ENCODE measurements around the gene KCNMA1. TPM values are rescaled to one million over a fixed set of nuclear protein-coding genes. Genes with fewer than 3 reads are reported as not detected.

KCNMA1 gene
- total RNA-seq, 1 donor from 2014 or later = not detected

GRCh38 chr10:77406764-77407430 lies 230.7 kb downstream of the KCNMA1 start:
- H3K36me3 Mint-ChIP-seq (ENCODE audit: low read depth) = no peaks in the 10 kb centered on the region
- H3K4me1 Mint-ChIP-seq = no peaks in the 10 kb centered on the region
- H3K9me3 Mint-ChIP-seq = no peaks in the 10 kb centered on the region
- intact Hi-C loops (cut with micrococcal nuclease) = no loop called here
- H3K4me3 Mint-ChIP-seq = no peak overlapping the region
- H3K27me3 Mint-ChIP-seq = no peaks in the 10 kb centered on the region
- DNase-seq = no peak
- no peak overlapping the region for H3K27ac Mint-ChIP-seq

DNA sequence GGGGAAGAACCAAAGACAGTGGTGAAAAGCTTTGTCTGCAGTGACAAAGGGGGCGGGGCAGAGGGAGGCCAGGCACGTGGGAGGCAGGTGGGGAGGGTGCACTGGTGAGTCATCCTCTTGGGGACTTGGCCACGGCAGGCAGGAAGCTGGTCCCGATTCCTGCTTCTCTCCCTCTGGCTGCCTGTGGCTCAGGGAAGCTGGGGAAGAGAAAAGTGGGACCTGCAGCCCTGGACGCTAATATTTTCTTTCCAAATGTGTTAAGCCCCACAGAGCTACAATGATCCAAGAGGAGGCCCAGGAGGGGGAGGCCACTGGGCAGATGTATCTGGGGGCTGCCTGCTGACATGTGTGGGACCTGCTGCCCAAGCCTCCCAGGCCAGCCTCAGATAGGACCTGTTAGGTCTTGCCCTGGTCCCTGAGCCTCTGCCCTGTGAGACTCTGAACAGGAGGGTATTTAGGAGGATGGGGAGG lies 231.8 kb downstream of the KCNMA1 start:
- Mint-ChIP-seq H3K36me3 (ENCODE audit: low read depth) (no peaks in the 10 kb centered on the region), H3K4me1 (no peaks in the 10 kb centered on the region), H3K9me3 (no peaks in the 10 kb centered on the region), H3K27ac (no peak overlapping the region), H3K4me3 (no peak overlapping the region), H3K27me3 (no peaks in the 10 kb centered on the region)
- intact Hi-C loops (cut with micrococcal nuclease) = no loop called here
- peak; percentile 55 for DNase-seq

DNA sequence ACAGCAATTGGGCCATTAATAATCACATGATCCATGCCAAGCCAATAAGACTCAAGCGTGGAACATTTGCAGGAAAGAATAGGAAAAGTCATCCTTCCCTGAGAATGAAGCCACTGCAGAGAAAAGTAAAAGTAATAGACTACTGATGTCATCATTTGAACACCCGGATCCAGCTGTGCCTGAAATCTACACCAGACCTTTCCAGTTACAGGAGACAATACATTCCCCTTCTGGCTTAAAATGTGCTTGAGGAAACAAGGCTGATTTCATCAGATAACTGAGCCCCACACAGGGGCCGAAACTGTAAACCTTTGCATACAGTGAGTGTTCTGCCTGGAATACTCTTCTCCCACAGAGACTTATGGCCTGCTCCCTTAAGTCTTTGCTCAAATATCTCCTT lies 232.8 kb downstream of the KCNMA1 start:
- intact Hi-C loops (cut with micrococcal nuclease) = no loop called here

DNA sequence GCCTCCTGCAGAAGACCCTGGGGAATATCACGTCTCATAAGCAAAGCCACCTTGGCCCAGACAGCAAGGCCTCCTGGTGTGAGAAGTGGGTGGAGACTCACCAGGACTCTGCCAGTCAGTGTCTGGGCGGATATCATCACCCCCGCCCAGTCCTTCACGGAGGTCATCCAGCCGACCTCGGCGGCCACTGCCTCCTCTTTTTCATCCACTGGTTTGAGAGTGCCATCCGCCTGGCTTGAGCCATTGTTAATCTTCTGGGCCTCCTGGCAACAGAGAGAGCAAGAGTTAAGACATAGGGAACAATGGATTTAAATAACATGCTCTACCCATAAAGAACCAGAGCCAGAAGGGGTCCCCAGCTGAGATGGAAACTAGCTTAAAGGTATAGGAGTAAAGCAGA lies 233.8 kb downstream of the KCNMA1 start:
- no peak for DNase-seq
- H3K4me3 Mint-ChIP-seq = no peak overlapping the region
- no peaks in the 10 kb centered on the region for H3K36me3 Mint-ChIP-seq (ENCODE audit: low read depth)
- no peaks in the 10 kb centered on the region for H3K27me3 Mint-ChIP-seq
- no peaks in the 10 kb centered on the region for H3K4me1 Mint-ChIP-seq
- intact Hi-C loops (cut with micrococcal nuclease) = no loop called here
- H3K9me3 Mint-ChIP-seq = no peaks in the 10 kb centered on the region
- no peak overlapping the region for H3K27ac Mint-ChIP-seq

More for the DNA sequence above, 232.8 kb downstream of the KCNMA1 start:
- no peak for DNase-seq
- no peaks in the 10 kb centered on the region for H3K27me3 Mint-ChIP-seq
- no peaks in the 10 kb centered on the region for H3K36me3 Mint-ChIP-seq (ENCODE audit: low read depth)
- no peaks in the 10 kb centered on the region for H3K4me1 Mint-ChIP-seq
- no peaks in the 10 kb centered on the region for H3K9me3 Mint-ChIP-seq
- no peak overlapping the region for H3K4me3 Mint-ChIP-seq
- H3K27ac Mint-ChIP-seq = no peak overlapping the region

DNA sequence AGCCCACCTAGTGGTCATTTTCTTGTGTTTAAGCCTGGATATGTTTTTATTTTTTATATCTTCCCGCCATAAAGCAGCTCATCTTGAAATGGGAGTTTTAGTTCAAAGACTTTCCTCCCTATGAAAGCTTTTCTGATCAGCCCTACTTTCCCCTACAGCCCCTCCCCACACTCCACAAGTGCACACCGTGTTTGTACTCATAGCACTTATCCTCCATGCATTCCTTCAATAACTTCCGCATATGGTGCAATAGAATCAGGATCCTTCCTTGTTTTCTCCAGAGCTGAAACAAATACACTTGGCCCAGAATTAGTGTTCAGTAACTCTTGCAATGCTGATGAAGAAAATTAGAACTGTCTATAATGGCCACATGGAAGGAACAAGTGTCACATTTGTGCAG lies 235.9 kb downstream of the KCNMA1 start:
- Mint-ChIP-seq H3K27ac (no peak overlapping the region), H3K4me1 (no peaks in the 10 kb centered on the region), H3K36me3 (ENCODE audit: low read depth) (no peaks in the 10 kb centered on the region), H3K4me3 (no peak overlapping the region), H3K27me3 (no peaks in the 10 kb centered on the region), H3K9me3 (no peaks in the 10 kb centered on the region)
- intact Hi-C loops (cut with micrococcal nuclease) = no loop called here
- DNase-seq = no peak

DNA sequence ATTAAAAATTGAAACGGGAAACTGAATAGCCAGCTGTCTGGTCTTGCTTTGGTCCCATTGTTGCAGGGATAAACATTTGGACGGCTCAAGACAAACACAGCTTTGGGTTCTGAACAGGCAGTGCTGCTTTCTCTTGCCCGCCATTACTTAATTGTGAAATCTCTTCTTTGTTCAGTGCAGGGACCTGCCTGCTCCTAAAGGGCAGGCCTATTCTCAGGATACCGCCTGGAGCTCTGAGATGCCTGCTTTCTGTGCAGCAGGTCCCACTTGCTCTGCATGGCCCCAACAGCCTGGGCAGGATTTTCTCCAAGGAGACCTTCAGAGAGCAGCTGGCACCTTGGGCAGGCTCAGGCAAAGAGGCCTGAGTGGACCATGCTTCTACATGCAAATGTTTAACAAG lies 237.6 kb downstream of the KCNMA1 start:
- Mint-ChIP-seq H3K36me3 (ENCODE audit: low read depth) (no peaks in the 10 kb centered on the region), H3K4me3 (no peak overlapping the region), H3K9me3 (no peaks in the 10 kb centered on the region), H3K4me1 (no peaks in the 10 kb centered on the region), H3K27me3 (no peaks in the 10 kb centered on the region), H3K27ac (no peak overlapping the region)
- intact Hi-C loops (cut with micrococcal nuclease) = no loop called here
- DNase-seq = no peak

GRCh38 chr10:77398986-77399755 lies 238.4 kb downstream of the KCNMA1 start:
- no peak overlapping the region for H3K27ac Mint-ChIP-seq
- no peaks in the 10 kb centered on the region for H3K27me3 Mint-ChIP-seq
- H3K4me1 Mint-ChIP-seq = no peaks in the 10 kb centered on the region
- intact Hi-C loops (cut with micrococcal nuclease) = loop anchor here (10.0 kb wide), 1 partner anchor 246 kb away; no protein-coding TSS in a partner anchor
- no peak for DNase-seq
- H3K9me3 Mint-ChIP-seq = no peaks in the 10 kb centered on the region
- no peak overlapping the region for H3K4me3 Mint-ChIP-seq
- H3K36me3 Mint-ChIP-seq (ENCODE audit: low read depth) = no peaks in the 10 kb centered on the region

GRCh38 chr10:77398558-77398957 lies 239.1 kb downstream of the KCNMA1 start:
- Mint-ChIP-seq H3K27me3 (no peaks in the 10 kb centered on the region), H3K4me1 (no peaks in the 10 kb centered on the region), H3K27ac (no peak overlapping the region), H3K36me3 (ENCODE audit: low read depth) (no peaks in the 10 kb centered on the region), H3K9me3 (no peaks in the 10 kb centered on the region), H3K4me3 (no peak overlapping the region)
- intact Hi-C loops (cut with micrococcal nuclease) = loop anchor here (10.0 kb wide), 1 partner anchor 246 kb away; no protein-coding TSS in a partner anchor
- no peak for DNase-seq

DNA sequence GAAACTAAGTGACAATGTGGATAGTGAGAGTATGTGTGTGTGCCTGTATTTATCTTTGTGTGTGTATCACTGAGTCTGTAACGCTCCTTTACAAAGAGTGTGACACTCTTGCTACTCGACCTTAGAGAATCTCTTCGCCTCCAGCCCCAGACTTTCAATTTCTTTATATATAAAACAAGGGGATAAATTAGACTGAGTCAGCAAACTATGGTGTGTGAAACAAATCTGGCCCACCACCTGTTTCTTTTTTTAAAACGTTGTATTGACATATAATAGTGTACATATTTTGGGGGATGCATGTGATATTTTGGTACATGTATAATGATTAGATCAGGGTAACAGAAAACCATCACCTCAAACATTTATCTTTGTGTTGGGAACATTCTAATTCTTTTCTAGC lies 240.5 kb downstream of the KCNMA1 start:
- Mint-ChIP-seq H3K27me3 (no peaks in the 10 kb centered on the region), H3K4me3 (no peak overlapping the region), H3K9me3 (no peaks in the 10 kb centered on the region), H3K27ac (no peak overlapping the region), H3K36me3 (ENCODE audit: low read depth) (no peaks in the 10 kb centered on the region), H3K4me1 (no peaks in the 10 kb centered on the region)
- intact Hi-C loops (cut with micrococcal nuclease) = loop anchor here (10.0 kb wide), 1 partner anchor 248 kb away; no protein-coding TSS in a partner anchor
- DNase-seq = no peak

GRCh38 chr10:77396290-77396689 lies 241.3 kb downstream of the KCNMA1 start:
- H3K27me3 Mint-ChIP-seq = no peaks in the 10 kb centered on the region
- DNase-seq = no peak
- no peaks in the 10 kb centered on the region for H3K36me3 Mint-ChIP-seq (ENCODE audit: low read depth)
- no peak overlapping the region for H3K4me3 Mint-ChIP-seq
- H3K4me1 Mint-ChIP-seq = no peaks in the 10 kb centered on the region
- no peak overlapping the region for H3K27ac Mint-ChIP-seq
- intact Hi-C loops (cut with micrococcal nuclease) = loop anchor here (10.0 kb wide), 1 partner anchor 249 kb away; no protein-coding TSS in a partner anchor
- no peaks in the 10 kb centered on the region for H3K9me3 Mint-ChIP-seq

DNA sequence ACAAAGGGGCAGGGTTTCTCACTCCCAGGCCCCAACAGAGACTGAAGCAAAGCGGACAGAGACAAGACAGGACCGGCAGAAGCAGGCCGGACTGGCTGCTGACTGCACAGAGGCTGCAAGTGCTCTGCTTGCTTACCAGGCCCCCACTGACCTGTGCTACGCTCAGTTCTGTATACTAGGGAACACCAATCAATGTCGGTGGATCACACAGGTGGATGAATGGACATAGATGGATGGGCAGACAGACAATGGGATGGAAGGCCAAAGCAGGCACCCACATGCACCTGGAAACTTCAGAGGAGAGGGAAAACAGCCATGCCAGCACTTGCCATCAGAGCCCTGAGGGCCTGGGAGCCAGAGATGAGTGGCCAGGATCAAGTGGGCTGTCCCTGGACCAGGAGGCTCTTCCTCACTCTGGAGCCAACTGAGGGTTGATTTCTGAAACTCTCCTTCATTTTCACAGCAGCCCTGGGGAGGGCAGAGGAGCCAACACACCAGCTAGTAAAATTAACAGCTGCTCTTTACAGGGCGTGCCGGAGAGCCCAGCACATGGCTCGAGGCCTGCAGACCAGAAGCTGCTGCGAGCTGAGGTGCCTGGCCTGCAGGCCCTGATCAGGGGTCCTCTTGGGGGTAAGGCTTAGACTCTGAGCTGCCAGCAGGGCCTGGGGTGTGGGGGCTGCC lies 243.6 kb downstream of the KCNMA1 start:
- DNase-seq = no peak
- Mint-ChIP-seq H3K9me3 (no peaks in the 10 kb centered on the region), H3K27me3 (no peaks in the 10 kb centered on the region), H3K27ac (no peak overlapping the region), H3K36me3 (ENCODE audit: low read depth) (no peaks in the 10 kb centered on the region), H3K4me1 (no peaks in the 10 kb centered on the region), H3K4me3 (no peak overlapping the region)
- intact Hi-C loops (cut with micrococcal nuclease) = loop anchor here (10.0 kb wide), 1 partner anchor 251 kb away; no protein-coding TSS in a partner anchor

DNA sequence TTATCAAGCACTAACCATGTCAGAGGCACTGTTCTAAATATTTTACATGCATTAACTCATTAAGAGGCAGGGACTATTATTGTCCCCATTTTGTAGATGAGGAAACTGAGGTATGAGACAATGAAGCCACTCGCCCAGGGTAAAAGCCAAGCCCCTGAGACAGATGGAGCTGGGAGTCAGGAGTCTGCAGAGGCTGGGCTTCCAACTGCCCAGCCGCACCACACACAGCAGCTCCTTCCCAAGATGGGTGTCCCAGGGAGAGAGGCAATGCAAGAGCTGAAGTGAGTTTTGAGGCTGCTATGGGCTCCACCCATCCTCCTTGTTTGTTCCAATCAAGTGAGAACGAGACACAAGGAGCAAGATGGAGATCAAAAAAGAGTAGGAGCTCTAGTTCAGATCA lies 244.2 kb downstream of the KCNMA1 start:
- H3K4me1 Mint-ChIP-seq = no peaks in the 10 kb centered on the region
- H3K27me3 Mint-ChIP-seq = no peaks in the 10 kb centered on the region
- H3K27ac Mint-ChIP-seq = no peak overlapping the region
- intact Hi-C loops (cut with micrococcal nuclease) = loop anchor here (10.0 kb wide), 1 partner anchor 251 kb away; no protein-coding TSS in a partner anchor
- H3K9me3 Mint-ChIP-seq = no peaks in the 10 kb centered on the region
- no peak overlapping the region for H3K4me3 Mint-ChIP-seq
- no peak for DNase-seq
- no peaks in the 10 kb centered on the region for H3K36me3 Mint-ChIP-seq (ENCODE audit: low read depth)

- Mint-ChIP-seq H3K4me1 (no peaks in the 10 kb centered on the region), H3K4me3 (no peak overlapping the region), H3K27me3 (no peaks in the 10 kb centered on the region), H3K9me3 (no peaks in the 10 kb centered on the region), H3K27ac (no peak overlapping the region), H3K36me3 (ENCODE audit: low read depth) (no peaks in the 10 kb centered on the region)
- intact Hi-C loops (cut with micrococcal nuclease) = loop anchor here (10.0 kb wide), 1 partner anchor 252 kb away; no protein-coding TSS in a partner anchor
- no peak for DNase-seq
Observed at GRCh38 chr10:77392851-77393250, 244.8 kb downstream of the KCNMA1 start.
